ENCODE measurements around the gene MYOZ3.

The MYOZ3 gene

DNA sequence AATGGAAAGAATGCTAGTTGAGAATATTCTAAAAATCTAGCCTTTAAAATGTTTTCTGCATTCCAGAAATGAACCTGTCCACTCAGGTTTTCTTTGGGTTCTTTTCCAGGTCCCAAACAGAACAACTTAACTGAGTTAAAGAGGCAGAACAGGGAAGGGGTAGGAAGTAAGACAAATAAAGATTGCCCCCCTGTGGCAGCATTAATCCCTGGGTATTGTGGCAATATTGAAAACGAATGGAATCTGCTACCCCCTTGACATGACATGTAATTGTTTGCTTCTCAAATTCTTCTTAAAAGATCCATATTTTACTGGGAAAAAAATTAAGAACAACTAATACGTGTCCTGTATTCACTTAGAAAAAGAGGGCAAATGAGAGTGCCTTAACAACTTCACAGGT, 49.1 kb downstream of the MYOZ3 start:
- no peak for DNase-seq

DNA sequence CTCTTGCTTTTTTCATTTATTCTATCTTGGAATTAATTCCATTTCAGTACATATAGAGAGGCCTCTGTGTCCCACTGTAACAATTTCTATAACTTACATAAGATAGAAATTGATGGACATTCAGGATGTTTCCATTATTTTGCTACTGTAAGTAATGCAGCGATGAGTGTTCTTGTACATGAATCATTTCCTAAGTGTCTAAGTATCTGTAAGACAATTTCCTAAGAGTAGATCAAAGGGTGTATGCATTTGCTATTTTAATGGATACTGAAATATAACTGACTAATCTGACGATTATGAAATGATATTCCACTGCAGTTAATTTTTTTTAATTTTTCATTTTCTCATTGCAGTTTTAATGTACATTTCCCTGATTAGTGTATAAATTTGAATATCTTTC, 62.8 kb downstream of the MYOZ3 start:
- DNase-seq, result no peak

All from NCI-H2081 (cell line).